Type B pancreatic cell (in vitro differentiated cells): ENCODE data around the gene KCNQ5. TPM values are rescaled to one million over a fixed set of nuclear protein-coding genes. Genes with fewer than 3 reads are reported as not detected.

Experiments
- DNase-seq: peaks from one replicate; pipeline ENCODE4 v3.0.0; 2021; ENCODE audit warnings: mixed read lengths; ENCODE audit not compliant: unreplicated experiment; ENCODE audit errors: extremely low spot score
- H3K27ac Mint-ChIP-seq: 2 replicates; pipeline ENCODE4 v1.8.0; 2021; ENCODE audit warnings: mild to moderate bottlenecking, mixed read lengths
- H3K27me3 Mint-ChIP-seq: 2 replicates; pipeline ENCODE4 v1.8.0; 2021; ENCODE audit warnings: mixed read lengths
- H3K36me3 Mint-ChIP-seq: 2 replicates; pipeline ENCODE4 v1.8.0; 2021; ENCODE audit warnings: mixed read lengths
- H3K4me1 Mint-ChIP-seq: one replicate; pipeline ENCODE4 v1.8.0; 2021; ENCODE audit warnings: mixed read lengths; ENCODE audit not compliant: unreplicated experiment
- H3K4me3 Mint-ChIP-seq: 2 replicates; pipeline ENCODE4 v1.8.0; 2021; ENCODE audit warnings: mild to moderate bottlenecking, mixed read lengths
- H3K9me3 Mint-ChIP-seq: 2 replicates; pipeline ENCODE4 v1.8.0; 2021; ENCODE audit warnings: mixed read lengths
- CTCF ChIP-seq: fragments of 200-600 bp; sonication (generic); conservative IDR thresholded peaks from 2 replicates; pipeline ENCODE4 v1.5.0; 2021; ENCODE audit warnings: antibody characterized with exemption, mild to moderate bottlenecking
- total RNA-seq: library from RNA; stranded (reverse); gene quantifications from 2 replicates; pipeline ENCODE4 v1.2.1, GENCODE V29; 2021; ENCODE audit warnings: low replicate concordance

Gene KCNQ5
- total RNA-seq, 1 donor from 2014 or later, result 1.7 TPM

DNA sequence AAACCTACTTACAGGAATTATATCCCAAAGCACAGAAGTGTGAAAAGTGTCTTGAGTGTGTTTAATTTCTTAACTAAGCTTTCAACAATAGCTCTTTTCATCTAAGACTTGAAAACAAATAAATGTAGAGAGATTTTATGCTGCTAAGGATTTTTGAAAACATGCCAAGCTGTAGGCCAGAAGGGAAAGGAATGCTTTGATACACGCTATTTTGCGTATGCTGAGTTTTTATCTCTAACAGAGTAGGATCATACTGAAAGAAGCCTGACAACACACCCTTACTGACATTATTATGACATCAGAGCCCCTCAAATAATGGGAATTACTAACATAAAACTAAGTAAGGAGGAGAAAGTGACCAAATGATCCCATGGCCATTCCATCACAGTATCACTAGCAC is 338.0 kb downstream of the KCNQ5 start:
- Mint-ChIP-seq H3K4me1 (peaks cover 2% of the 10 kb centered on the region), H3K27ac (no peak overlapping the region), H3K36me3 (no peaks in the 10 kb centered on the region), H3K9me3 (no peaks in the 10 kb centered on the region), H3K27me3 (no peaks in the 10 kb centered on the region), H3K4me3 (no peak overlapping the region)
- TF ChIP-seq CTCF, result no peak
- DNase-seq, result no peak

DNA sequence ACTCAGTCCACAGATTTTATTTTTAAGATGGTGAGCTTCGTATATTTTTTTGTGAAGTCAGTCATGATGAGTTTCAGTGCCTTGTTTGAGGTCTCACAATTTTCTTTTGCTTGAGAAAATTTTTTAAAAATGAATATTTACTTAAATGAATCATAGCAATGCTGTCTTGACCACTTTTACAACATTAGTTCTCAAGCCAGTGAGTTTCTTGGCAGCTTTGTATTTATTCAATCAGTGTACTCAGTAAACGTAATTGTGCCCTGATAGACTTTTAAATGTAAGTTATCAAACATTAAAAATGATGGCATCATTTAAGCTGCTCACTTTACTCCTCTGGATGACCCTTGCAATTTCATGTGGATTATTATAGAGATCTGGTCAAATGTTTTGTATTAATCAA is 342.1 kb downstream of the KCNQ5 start:
- Mint-ChIP-seq H3K4me1 (no peaks in the 10 kb centered on the region), H3K4me3 (no peak overlapping the region), H3K27ac (no peak overlapping the region), H3K9me3 (no peaks in the 10 kb centered on the region), H3K27me3 (no peaks in the 10 kb centered on the region), H3K36me3 (no peaks in the 10 kb centered on the region)
- DNase-seq, result no peak
- TF ChIP-seq CTCF, result no peak

DNA sequence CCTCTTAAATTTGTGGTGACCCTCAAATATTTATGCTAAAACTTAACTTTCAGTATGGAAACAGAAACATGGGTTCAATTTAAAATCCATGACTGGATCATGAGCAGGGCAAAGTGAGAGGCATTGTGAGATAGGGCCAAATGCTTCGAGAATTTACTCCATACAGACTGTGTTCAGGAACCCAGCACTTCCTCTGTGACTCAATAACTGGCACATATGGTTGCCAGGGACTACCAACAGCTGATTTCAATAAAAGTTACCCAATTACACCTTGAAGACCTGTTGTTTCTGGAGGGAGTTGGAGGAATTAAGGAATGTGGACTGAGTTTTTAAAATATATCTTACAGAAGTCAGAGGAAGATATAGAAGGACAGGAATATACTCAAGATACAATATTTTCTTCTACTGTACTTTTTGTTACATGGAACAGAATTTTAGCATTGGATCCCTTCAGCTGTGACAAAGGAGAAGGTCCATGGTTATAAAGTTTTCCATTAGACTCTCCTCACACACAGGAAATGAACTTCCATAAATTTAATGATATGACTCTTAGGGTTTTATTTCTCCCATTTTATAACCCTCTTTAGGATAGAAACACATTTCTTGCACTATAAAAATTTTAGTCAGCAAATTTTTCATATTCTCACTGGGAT is 344.9 kb downstream of the KCNQ5 start:
- H3K9me3 Mint-ChIP-seq, result no peaks in the 10 kb centered on the region
- H3K27ac Mint-ChIP-seq, result no peak overlapping the region
- H3K4me3 Mint-ChIP-seq, result no peak overlapping the region
- H3K4me1 Mint-ChIP-seq, result no peaks in the 10 kb centered on the region
- H3K36me3 Mint-ChIP-seq, result no peaks in the 10 kb centered on the region
- no peaks in the 10 kb centered on the region for H3K27me3 Mint-ChIP-seq
- TF ChIP-seq CTCF, result no peak
- no peak for DNase-seq

GRCh38 chr6:72967329-72967728 is 345.5 kb downstream of the KCNQ5 start:
- Mint-ChIP-seq H3K27ac (no peak overlapping the region), H3K9me3 (no peaks in the 10 kb centered on the region), H3K4me3 (no peak overlapping the region), H3K36me3 (no peaks in the 10 kb centered on the region), H3K4me1 (no peaks in the 10 kb centered on the region), H3K27me3 (no peaks in the 10 kb centered on the region)
- DNase-seq, result no peak
- TF ChIP-seq CTCF, result no peak

GRCh38 chr6:72968704-72969103 is 346.8 kb downstream of the KCNQ5 start:
- no peaks in the 10 kb centered on the region for H3K27me3 Mint-ChIP-seq
- no peaks in the 10 kb centered on the region for H3K36me3 Mint-ChIP-seq
- no peak for DNase-seq
- no peaks in the 10 kb centered on the region for H3K4me1 Mint-ChIP-seq
- no peak overlapping the region for H3K27ac Mint-ChIP-seq
- no peak for TF ChIP-seq CTCF
- H3K4me3 Mint-ChIP-seq, result no peak overlapping the region
- H3K9me3 Mint-ChIP-seq, result no peaks in the 10 kb centered on the region

- Mint-ChIP-seq H3K27ac (no peak overlapping the region), H3K4me3 (no peak overlapping the region), H3K9me3 (no peaks in the 10 kb centered on the region), H3K36me3 (no peaks in the 10 kb centered on the region), H3K4me1 (no peaks in the 10 kb centered on the region), H3K27me3 (no peaks in the 10 kb centered on the region)
- DNase-seq, result no peak
- no peak for TF ChIP-seq CTCF
Measured at GRCh38 chr6:72969666-72970065, 347.8 kb downstream of the KCNQ5 start.
